BE2C (cell line): ENCODE data around the gene CDH4.

Source experiments
- DNase-seq: peaks from one replicate; pipeline ENCODE4 v3.0.0-alpha.2; 2020
- H3K27me3 ChIP-seq: fragments of 250-450 bp; sonication (Bioruptor Pico); 2 replicates; pipeline ENCODE4 v1.5.1; 2020; ENCODE audit warnings: mild to moderate bottlenecking
- H3K36me3 ChIP-seq: fragments of 250-450 bp; sonication (Bioruptor Pico); 2 replicates; pipeline ENCODE4 v1.5.1; 2020; ENCODE audit warnings: mild to moderate bottlenecking
- H3K4me1 ChIP-seq: fragments of 250-450 bp; sonication (Bioruptor Pico); 2 replicates; pipeline ENCODE4 v1.5.1; 2020
- H3K4me3 ChIP-seq: 2 replicates; pipeline ENCODE4 v1.5.1; 2011; ENCODE audit warnings: low read depth, low read length
- H3K9me3 ChIP-seq: fragments of 250-450 bp; sonication (Bioruptor Pico); 2 replicates; pipeline ENCODE4 v1.5.1; 2020
- CTCF ChIP-seq: IDR thresholded peaks from 2 replicates; pipeline ENCODE4 v1.5.1; 2012; ENCODE audit warnings: mild to moderate bottlenecking, low read depth, low read length

CDH4 gene

GRCh38 chr20:61723529-61724257 is 471.6 kb downstream of the CDH4 start:
- no peak for DNase-seq
- H3K4me3 ChIP-seq, result no peak overlapping the region
- H3K9me3 ChIP-seq, result no peaks in the 10 kb centered on the region
- no peaks in the 10 kb centered on the region for H3K27me3 ChIP-seq
- no peaks in the 10 kb centered on the region for H3K4me1 ChIP-seq
- H3K36me3 ChIP-seq, result no peaks in the 10 kb centered on the region
- TF ChIP-seq CTCF, result no peak

GRCh38 chr20:61724376-61724775 is 472.3 kb downstream of the CDH4 start:
- TF ChIP-seq CTCF, result no peak
- Histone ChIP-seq H3K4me3 (no peak overlapping the region), H3K9me3 (no peaks in the 10 kb centered on the region), H3K27me3 (no peaks in the 10 kb centered on the region), H3K36me3 (no peaks in the 10 kb centered on the region), H3K4me1 (no peaks in the 10 kb centered on the region)
- DNase-seq, result no peak

GRCh38 chr20:61725145-61725544 is 473.1 kb downstream of the CDH4 start:
- H3K27me3 ChIP-seq, result no peaks in the 10 kb centered on the region
- no peaks in the 10 kb centered on the region for H3K36me3 ChIP-seq
- DNase-seq, result no peak
- H3K4me1 ChIP-seq, result no peaks in the 10 kb centered on the region
- no peaks in the 10 kb centered on the region for H3K9me3 ChIP-seq
- no peak for TF ChIP-seq CTCF
- H3K4me3 ChIP-seq, result no peak overlapping the region

- TF ChIP-seq CTCF, result no peak
- Histone ChIP-seq H3K4me3 (no peak overlapping the region), H3K4me1 (no peaks in the 10 kb centered on the region), H3K36me3 (no peaks in the 10 kb centered on the region), H3K27me3 (no peaks in the 10 kb centered on the region), H3K9me3 (no peaks in the 10 kb centered on the region)
- DNase-seq, result no peak
Observed at GRCh38 chr20:61725966-61726365, 473.9 kb downstream of the CDH4 start.

- no peak for DNase-seq
- Histone ChIP-seq H3K27me3 (no peaks in the 10 kb centered on the region), H3K9me3 (no peaks in the 10 kb centered on the region)
Observed at GRCh38 chr20:61726979-61727378, 474.9 kb downstream of the CDH4 start.

More at GRCh38 chr20:61726979-61727378, 474.9 kb downstream of the CDH4 start:
- Histone ChIP-seq H3K36me3 (no peaks in the 10 kb centered on the region), H3K4me3 (no peak overlapping the region), H3K4me1 (no peaks in the 10 kb centered on the region)
- no peak for TF ChIP-seq CTCF
